ENCODE results near the gene SLC6A5.

Gene SLC6A5

DNA sequence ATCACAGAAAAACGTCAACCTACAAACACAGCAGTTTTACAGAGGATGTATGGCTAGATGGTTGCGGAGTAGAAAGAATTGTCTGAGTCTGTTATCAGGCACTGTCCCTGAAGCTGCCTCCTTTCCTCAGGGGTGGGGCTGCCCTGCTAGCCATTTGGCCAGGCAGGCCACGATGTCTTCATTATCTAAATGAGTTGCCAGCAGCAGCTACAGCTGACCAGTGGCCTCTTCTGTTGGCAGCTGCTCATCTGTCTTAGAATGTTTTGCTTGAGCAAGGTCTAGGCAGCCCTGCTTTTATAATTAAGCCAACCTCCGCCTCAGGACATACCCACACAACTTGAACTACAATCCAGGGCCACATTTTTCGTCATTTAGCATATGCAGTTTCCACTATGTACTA lies 17.5 kb downstream of the SLC6A5 start:
- Histone ChIP-seq H3K9me3 (replicated peaks in 1 of 11) (no peaks in the 10 kb centered on the region), H3K4me1 (peaks cover 0 to 1% (median 0%) of the 10 kb centered on the region in 10 experiments; a peak in 1 of 20 replicates), H3K4me2 (no peak overlapping the region), H3K9ac (no peak overlapping the region), H4K20me1 (no peaks in the 10 kb centered on the region), H3K27ac (no peak overlapping the region), H3K4me3 (no peak overlapping the region), H3K27me3 (no peaks in the 10 kb centered on the region), H3K36me3 (no peaks in the 10 kb centered on the region)
- TF ChIP-seq Cebpa-rat (IDR thresholded peaks at IDR 0.05), result no peak

- Histone ChIP-seq H3K4me3 (no peak overlapping the region), H4K20me1 (no peaks in the 10 kb centered on the region), H3K9ac (no peak overlapping the region)
Measured at GRCh38 chr11:20617346-20618005, 18.1 kb downstream of the SLC6A5 start.

GRCh38 chr11:20618083-20618482 lies 18.7 kb downstream of the SLC6A5 start:
- no peak overlapping the region for H3K9ac ChIP-seq
- H3K4me3 ChIP-seq, result no peak overlapping the region
- no peak overlapping the region for H3K27ac ChIP-seq

More at GRCh38 chr11:20617346-20618005, 18.1 kb downstream of the SLC6A5 start:
- H3K36me3 ChIP-seq, result no peaks in the 10 kb centered on the region
- TF ChIP-seq Cebpa-rat (IDR thresholded peaks at IDR 0.05), result no peak
- H3K27ac ChIP-seq, result no peak overlapping the region
- H3K4me1 ChIP-seq, result no peaks in the 10 kb centered on the region
- no peaks in the 10 kb centered on the region for H3K27me3 ChIP-seq
- H3K4me2 ChIP-seq, result no peak overlapping the region
- H3K9me3 ChIP-seq (replicated peaks in 1 of 11), result no peaks in the 10 kb centered on the region

GRCh38 chr11:20620988-20621387 lies 21.6 kb downstream of the SLC6A5 start:
- no peak overlapping the region for H3K4me2 ChIP-seq

More at GRCh38 chr11:20618083-20618482, 18.7 kb downstream of the SLC6A5 start:
- Histone ChIP-seq H3K4me2 (no peak overlapping the region), H3K4me1 (no peaks in the 10 kb centered on the region), H3K36me3 (no peaks in the 10 kb centered on the region), H3K9me3 (replicated peaks in 1 of 11) (no peaks in the 10 kb centered on the region), H3K27me3 (no peaks in the 10 kb centered on the region), H4K20me1 (no peaks in the 10 kb centered on the region)
- TF ChIP-seq Cebpa-rat (IDR thresholded peaks at IDR 0.05), result no peak

GRCh38 chr11:20621679-20622078 lies 22.3 kb downstream of the SLC6A5 start:
- H3K4me1 ChIP-seq, result peaks cover 0 to 5% (median 0%) of the 10 kb centered on the region in 10 experiments; a peak in 4 of 20 replicates
- TF ChIP-seq Cebpa-rat (IDR thresholded peaks at IDR 0.05), result no peak
- no peaks in the 10 kb centered on the region for H3K36me3 ChIP-seq
- H3K4me3 ChIP-seq, result no peak overlapping the region
- no peaks in the 10 kb centered on the region for H3K9me3 ChIP-seq (replicated peaks in 1 of 11)
- H3K4me2 ChIP-seq, result no peak overlapping the region
- no peak overlapping the region for H3K9ac ChIP-seq
- no peaks in the 10 kb centered on the region for H4K20me1 ChIP-seq
- H3K27me3 ChIP-seq, result no peaks in the 10 kb centered on the region
- H3K27ac ChIP-seq, result no peak overlapping the region

More at GRCh38 chr11:20620988-20621387, 21.6 kb downstream of the SLC6A5 start:
- Histone ChIP-seq H3K4me3 (no peak overlapping the region), H3K9me3 (replicated peaks in 1 of 11) (no peaks in the 10 kb centered on the region), H3K27me3 (no peaks in the 10 kb centered on the region), H3K27ac (no peak overlapping the region), H4K20me1 (no peaks in the 10 kb centered on the region), H3K4me1 (no peaks in the 10 kb centered on the region), H3K9ac (no peak overlapping the region), H3K36me3 (no peaks in the 10 kb centered on the region)
- TF ChIP-seq Cebpa-rat (IDR thresholded peaks at IDR 0.05), result no peak

- Histone ChIP-seq H3K4me1 (peaks cover 0 to 11% (median 3%) of the 10 kb centered on the region in 10 experiments; a peak in 4 of 20 replicates), H3K36me3 (no peaks in the 10 kb centered on the region), H3K4me2 (no peak overlapping the region; a peak in 1 of 22 replicates), H3K27ac (no peak overlapping the region), H3K9ac (no peak overlapping the region), H3K9me3 (replicated peaks in 1 of 11) (no peaks in the 10 kb centered on the region), H4K20me1 (no peaks in the 10 kb centered on the region), H3K4me3 (no peak overlapping the region), H3K27me3 (no peaks in the 10 kb centered on the region)
- TF ChIP-seq Cebpa-rat (IDR thresholded peaks at IDR 0.05), result no peak
Measured at GRCh38 chr11:20623252-20623651, 23.8 kb downstream of the SLC6A5 start.

DNA sequence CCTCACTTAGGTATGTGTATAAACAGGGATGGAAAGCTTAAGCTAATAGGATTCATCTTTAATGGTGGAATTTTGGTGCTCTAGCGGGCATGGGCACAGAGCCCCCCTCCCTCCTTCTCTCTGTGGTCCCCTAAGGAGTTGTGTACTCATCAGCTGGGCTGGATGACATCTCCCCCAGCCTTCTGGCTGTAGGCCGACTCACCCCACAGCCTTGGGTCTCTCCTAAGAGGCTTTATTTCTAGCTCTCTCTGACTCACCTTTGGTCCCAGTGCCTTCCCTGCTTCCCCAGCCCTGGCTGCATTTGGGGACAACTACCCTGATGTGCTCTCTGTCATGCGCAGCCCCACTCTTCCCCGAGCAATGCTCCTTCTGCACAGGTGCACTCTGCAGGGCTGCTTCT lies 26.9 kb downstream of the SLC6A5 start:
- no peak overlapping the region for H3K27ac ChIP-seq
- H3K4me2 ChIP-seq, result peak overlapping the region in 6 of 11 experiments; percentile 4 to 39 (median 14); a peak in 6 of 22 replicates

DNA sequence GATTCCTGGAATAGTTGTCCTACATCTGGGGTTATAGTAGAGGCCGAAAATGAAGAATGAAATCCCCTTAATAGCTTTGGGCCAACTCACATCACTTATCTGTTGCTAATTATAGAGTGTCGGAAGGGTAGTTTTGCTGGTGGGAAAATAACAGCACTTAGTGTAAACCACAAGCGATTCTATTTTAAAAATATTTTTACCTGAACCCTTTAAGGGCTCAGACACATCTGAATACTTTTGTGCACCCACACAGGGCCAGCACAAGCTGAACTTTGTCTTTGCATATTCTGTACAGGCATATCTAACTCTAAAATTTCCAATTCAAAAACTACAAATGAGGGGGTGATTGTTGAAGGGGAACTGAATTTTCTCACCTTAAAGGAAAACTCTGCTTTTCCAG lies 27.6 kb downstream of the SLC6A5 start:
- Histone ChIP-seq H3K27me3 (no peaks in the 10 kb centered on the region), H3K9ac (no peak overlapping the region), H3K9me3 (replicated peaks in 1 of 11) (peaks cover 0 to 9% (median 0%) of the 10 kb centered on the region in 11 experiments; a peak in 1 of 22 replicates), H3K4me2 (peak overlapping the region in 6 of 11 experiments; percentile 4 to 39 (median 14); a peak in 8 of 22 replicates), H4K20me1 (no peaks in the 10 kb centered on the region), H3K4me1 (peaks cover 0 to 11% (median 3%) of the 10 kb centered on the region in 10 experiments; a peak in 4 of 20 replicates), H3K27ac (no peak overlapping the region), H3K4me3 (no peak overlapping the region), H3K36me3 (no peaks in the 10 kb centered on the region)
- no peak for TF ChIP-seq Cebpa-rat (IDR thresholded peaks at IDR 0.05)

More for the DNA sequence above, 26.9 kb downstream of the SLC6A5 start:
- Histone ChIP-seq H3K4me1 (peaks cover 0 to 11% (median 3%) of the 10 kb centered on the region in 10 experiments; a peak in 4 of 20 replicates), H3K9ac (no peak overlapping the region), H3K27me3 (no peaks in the 10 kb centered on the region), H3K9me3 (replicated peaks in 1 of 11) (peaks cover 0 to 9% (median 0%) of the 10 kb centered on the region in 11 experiments; a peak in 1 of 22 replicates), H4K20me1 (no peaks in the 10 kb centered on the region), H3K4me3 (no peak overlapping the region), H3K36me3 (no peaks in the 10 kb centered on the region)
- TF ChIP-seq Cebpa-rat (IDR thresholded peaks at IDR 0.05), result no peak

GRCh38 chr11:20627701-20628100 lies 28.3 kb downstream of the SLC6A5 start:
- Histone ChIP-seq H3K9ac (no peak overlapping the region), H3K27me3 (no peaks in the 10 kb centered on the region), H3K9me3 (replicated peaks in 1 of 11) (peaks cover 0 to 9% (median 0%) of the 10 kb centered on the region in 11 experiments; a peak in 1 of 22 replicates), H3K36me3 (no peaks in the 10 kb centered on the region), H4K20me1 (no peaks in the 10 kb centered on the region), H3K4me1 (peaks cover 0 to 11% (median 3%) of the 10 kb centered on the region in 10 experiments; a peak in 4 of 20 replicates), H3K4me2 (no peak overlapping the region), H3K27ac (no peak overlapping the region), H3K4me3 (no peak overlapping the region)
- no peak for TF ChIP-seq Cebpa-rat (IDR thresholded peaks at IDR 0.05)
